ENCODE results near the gene PSME2. TPM values are rescaled to one million over a fixed set of nuclear protein-coding genes. Genes with fewer than 3 reads are reported as not detected.
A peak's percentile ranks its signal among the peaks of the same experiment; 100 is the strongest.

Gene PSME2
- total RNA-seq, 1 experiment from 2014 or later = 167 TPM

- H3K9me3 ChIP-seq (replicated peaks) = no peaks in the 10 kb centered on the region
- no peaks in the 10 kb centered on the region for H3K27me3 ChIP-seq (replicated peaks)
- H3K4me1 ChIP-seq (replicated peaks) = no peaks in the 10 kb centered on the region
- H3K36me3 ChIP-seq = peaks cover 10% of the 10 kb centered on the region
- DNase-seq (ENCODE audit: low read depth in 1 of 2, low spot score in 2 of 2) = no peak
- H3K4me3 ChIP-seq = no peak overlapping the region
- H3K27ac ChIP-seq = no peak overlapping the region
These were observed 26.5 kb upstream of the PSME2 start for GRCh38 chr14:24172871-24173281.

- Histone ChIP-seq H3K27me3 (replicated peaks) (no peaks in the 10 kb centered on the region), H3K36me3 (peaks cover 11% of the 10 kb centered on the region), H3K4me3 (no peak overlapping the region), H3K4me1 (replicated peaks) (no peaks in the 10 kb centered on the region), H3K27ac (no peak overlapping the region), H3K9me3 (replicated peaks) (no peaks in the 10 kb centered on the region)
- DNase-seq (ENCODE audit: low read depth in 1 of 2, low spot score in 2 of 2) = no peak
These were observed 26.0 kb upstream of the PSME2 start for GRCh38 chr14:24172261-24172860.

- Histone ChIP-seq H3K27me3 (replicated peaks) (no peaks in the 10 kb centered on the region), H3K4me3 (no peak within 1 kb of the TSS), H3K4me1 (replicated peaks) (no peaks in the 10 kb centered on the region), H3K27ac (no peak within 1 kb of the TSS), H3K36me3 (peaks cover 10% of the 10 kb centered on the region), H3K9me3 (replicated peaks) (no peaks in the 10 kb centered on the region)
- DNase-seq (ENCODE audit: low read depth in 1 of 2, low spot score in 2 of 2) = no peak
These were observed 25.2 kb upstream of the PSME2 start, which contains the start of gene REC8 for GRCh38 chr14:24171422-24172260. Gene REC8, plus strand, starts transcription at chr14:24172080. Its CDS starts 473 bp downstream, at chr14:24172553.

GRCh38 chr14:24167469-24168114, 21.2 kb upstream of the PSME2 start:
- DNase-seq (ENCODE audit: low read depth in 1 of 2, low spot score in 2 of 2) = no peak
- Histone ChIP-seq H3K27me3 (replicated peaks) (no peaks in the 10 kb centered on the region), H3K27ac (no peak overlapping the region), H3K4me3 (no peak overlapping the region), H3K36me3 (peaks cover 43% of the 10 kb centered on the region), H3K4me1 (replicated peaks) (no peaks in the 10 kb centered on the region), H3K9me3 (replicated peaks) (no peaks in the 10 kb centered on the region)

GRCh38 chr14:24165785-24166184, 19.4 kb upstream of the PSME2 start:
- H3K36me3 ChIP-seq = peaks cover 55% of the 10 kb centered on the region
- no peak overlapping the region for H3K4me3 ChIP-seq
- DNase-seq (ENCODE audit: low read depth in 1 of 2, low spot score in 2 of 2) = no peak
- no peaks in the 10 kb centered on the region for H3K9me3 ChIP-seq (replicated peaks)
- H3K27me3 ChIP-seq (replicated peaks) = no peaks in the 10 kb centered on the region
- H3K4me1 ChIP-seq (replicated peaks) = peaks cover 14% of the 10 kb centered on the region
- no peak overlapping the region for H3K27ac ChIP-seq

GRCh38 chr14:24164518-24164991, 18.1 kb upstream of the PSME2 start:
- H3K27ac ChIP-seq = no peak overlapping the region
- H3K4me3 ChIP-seq = no peak overlapping the region
- H3K4me1 ChIP-seq (replicated peaks) = peaks cover 18% of the 10 kb centered on the region
- no peak for DNase-seq (ENCODE audit: low read depth in 1 of 2, low spot score in 2 of 2)
- peaks cover 67% of the 10 kb centered on the region for H3K36me3 ChIP-seq
- no peaks in the 10 kb centered on the region for H3K27me3 ChIP-seq (replicated peaks)
- no peaks in the 10 kb centered on the region for H3K9me3 ChIP-seq (replicated peaks)

GRCh38 chr14:24162093-24162492, 15.7 kb upstream of the PSME2 start:
- H3K9me3 ChIP-seq (replicated peaks) = no peaks in the 10 kb centered on the region
- H3K27ac ChIP-seq = no peak overlapping the region
- peaks cover 80% of the 10 kb centered on the region for H3K36me3 ChIP-seq
- DNase-seq (ENCODE audit: low read depth in 1 of 2, low spot score in 2 of 2) = no peak
- peak overlapping the region; percentile 43 for H3K4me3 ChIP-seq
- H3K4me1 ChIP-seq (replicated peaks) = peaks cover 18% of the 10 kb centered on the region
- H3K27me3 ChIP-seq (replicated peaks) = no peaks in the 10 kb centered on the region

- Histone ChIP-seq H3K4me3 (peak within 1 kb of the TSS; percentile 43), H3K36me3 (peaks cover 82% of the 10 kb centered on the region), H3K9me3 (replicated peaks) (no peaks in the 10 kb centered on the region), H3K27me3 (replicated peaks) (no peaks in the 10 kb centered on the region), H3K27ac (peak within 1 kb of the TSS; percentile 53), H3K4me1 (replicated peaks) (peaks cover 18% of the 10 kb centered on the region)
- peak; percentile 94 to 95 for DNase-seq (ENCODE audit: low read depth in 1 of 2, low spot score in 2 of 2)
These were observed 14.7 kb upstream of the PSME2 start, which contains the start of gene IRF9 for GRCh38 chr14:24160850-24161804. Gene IRF9, plus strand, starts transcription at chr14:24161265. Its CDS starts 880 bp downstream, at chr14:24162145.

- Histone ChIP-seq H3K27ac (no peak overlapping the region), H3K4me3 (no peak overlapping the region; the same call in 1 of the 2 replicates), H3K4me1 (replicated peaks) (peaks cover 18% of the 10 kb centered on the region), H3K27me3 (replicated peaks) (no peaks in the 10 kb centered on the region), H3K9me3 (replicated peaks) (no peaks in the 10 kb centered on the region), H3K36me3 (peaks cover 82% of the 10 kb centered on the region)
- DNase-seq (ENCODE audit: low read depth in 1 of 2, low spot score in 2 of 2) = no peak
These were observed 14.1 kb upstream of the PSME2 start for GRCh38 chr14:24160499-24160849.

GRCh38 chr14:24159777-24160498, 13.5 kb upstream of the PSME2 start:
- no peaks in the 10 kb centered on the region for H3K27me3 ChIP-seq (replicated peaks)
- H3K4me3 ChIP-seq = no peak overlapping the region
- H3K4me1 ChIP-seq (replicated peaks) = peaks cover 18% of the 10 kb centered on the region
- peaks cover 82% of the 10 kb centered on the region for H3K36me3 ChIP-seq
- H3K9me3 ChIP-seq (replicated peaks) = no peaks in the 10 kb centered on the region
- H3K27ac ChIP-seq = no peak overlapping the region
- DNase-seq (ENCODE audit: low read depth in 1 of 2, low spot score in 2 of 2) = no peak

GRCh38 chr14:24157331-24157730, 10.9 kb upstream of the PSME2 start:
- peaks cover 69% of the 10 kb centered on the region for H3K36me3 ChIP-seq
- H3K27me3 ChIP-seq (replicated peaks) = no peaks in the 10 kb centered on the region
- no peak for DNase-seq (ENCODE audit: low read depth in 1 of 2, low spot score in 2 of 2)
- no peaks in the 10 kb centered on the region for H3K9me3 ChIP-seq (replicated peaks)
- no peak overlapping the region for H3K4me3 ChIP-seq
- H3K27ac ChIP-seq = no peak overlapping the region
- H3K4me1 ChIP-seq (replicated peaks) = peaks cover 18% of the 10 kb centered on the region

GRCh38 chr14:24156840-24157239, 10.4 kb upstream of the PSME2 start:
- no peaks in the 10 kb centered on the region for H3K9me3 ChIP-seq (replicated peaks)
- no peaks in the 10 kb centered on the region for H3K27me3 ChIP-seq (replicated peaks)
- H3K27ac ChIP-seq = no peak overlapping the region
- peaks cover 69% of the 10 kb centered on the region for H3K36me3 ChIP-seq
- DNase-seq (ENCODE audit: low read depth in 1 of 2, low spot score in 2 of 2) = no peak
- peaks cover 13% of the 10 kb centered on the region for H3K4me1 ChIP-seq (replicated peaks)
- no peak overlapping the region for H3K4me3 ChIP-seq

All from SJSA1 (cell line).